ENCODE measurements around the gene TMEM147. TPM values are rescaled to one million over a fixed set of nuclear protein-coding genes. Genes with fewer than 3 reads are reported as not detected.
A peak's percentile ranks its signal among the peaks of the same experiment; 100 is the strongest.

TMEM147 gene
- total RNA-seq, 1 experiment from 2014 or later: 157 TPM

DNA sequence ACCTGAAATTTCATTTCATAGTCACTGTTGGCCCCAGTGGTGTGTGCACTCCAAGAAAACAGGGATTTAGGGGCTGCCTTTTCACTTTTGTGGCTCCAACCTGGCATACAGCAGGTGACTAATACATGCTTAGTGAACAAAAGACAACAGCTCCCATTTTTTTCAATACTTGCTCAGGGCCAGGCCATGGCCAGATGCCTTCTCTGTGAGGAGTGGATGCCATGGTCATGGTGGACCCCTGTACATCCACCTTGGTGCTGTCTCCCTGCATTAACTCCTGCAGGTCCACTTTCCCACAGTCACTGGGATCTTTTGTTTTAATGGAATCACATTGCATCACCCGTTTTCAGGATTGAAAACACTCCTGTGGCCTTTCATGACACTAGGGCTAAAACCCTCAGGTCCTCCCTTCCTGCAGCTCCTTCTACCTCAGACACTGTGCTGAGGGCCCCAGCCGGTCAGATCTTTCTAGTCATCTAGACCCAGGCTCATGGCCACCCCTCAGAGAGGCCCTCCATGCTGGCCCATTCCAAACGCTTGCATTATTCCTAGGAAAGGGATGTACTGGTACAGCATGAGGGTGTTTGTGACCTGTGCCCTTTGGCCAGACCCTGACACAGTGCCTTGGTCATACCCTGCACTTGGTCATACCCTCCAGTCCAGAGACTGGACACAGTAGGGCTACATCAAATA, 1.2 kb upstream of the TMEM147 start:
- Histone ChIP-seq H3K27me3 (ENCODE audit: control insufficient read depth, insufficient read depth, low read length) (no peaks in the 10 kb centered on the region), H3K4me1 (ENCODE audit: control insufficient read depth, insufficient read depth, low read length) (peaks cover 12% of the 10 kb centered on the region), H3K27ac (ENCODE audit: low read length) (peak overlapping the region; percentile 97), H3K36me3 (ENCODE audit: control insufficient read depth, insufficient read depth, low read length) (peaks cover 6% of the 10 kb centered on the region; the same call in 1 of the 2 replicates), H3K4me3 (ENCODE audit: low read depth in 2 of 2, low read length in 2 of 2) (peak overlapping the region; percentile 79 to 98), H3K9me3 (ENCODE audit: control insufficient read depth, insufficient read depth, low read depth, low read length) (no peaks in the 10 kb centered on the region)
- POLR2A ChIA-PET: no interaction called here
- DNase-seq (ENCODE audit: low read depth, low spot score): no peak
- in situ Hi-C loops (cut with HindIII; ENCODE audit: low pct_unique_long_range_greater_than_20kb, low sequenced_read_pairs) (no loop called here), intact Hi-C loops (cut with micrococcal nuclease; ENCODE audit: unreplicated experiment) (no loop called here)
- no TSS peak for BruUV-seq (replicated peaks)
- ATAC-seq: no peak
- TF ChIP-seq, protein P1, sequence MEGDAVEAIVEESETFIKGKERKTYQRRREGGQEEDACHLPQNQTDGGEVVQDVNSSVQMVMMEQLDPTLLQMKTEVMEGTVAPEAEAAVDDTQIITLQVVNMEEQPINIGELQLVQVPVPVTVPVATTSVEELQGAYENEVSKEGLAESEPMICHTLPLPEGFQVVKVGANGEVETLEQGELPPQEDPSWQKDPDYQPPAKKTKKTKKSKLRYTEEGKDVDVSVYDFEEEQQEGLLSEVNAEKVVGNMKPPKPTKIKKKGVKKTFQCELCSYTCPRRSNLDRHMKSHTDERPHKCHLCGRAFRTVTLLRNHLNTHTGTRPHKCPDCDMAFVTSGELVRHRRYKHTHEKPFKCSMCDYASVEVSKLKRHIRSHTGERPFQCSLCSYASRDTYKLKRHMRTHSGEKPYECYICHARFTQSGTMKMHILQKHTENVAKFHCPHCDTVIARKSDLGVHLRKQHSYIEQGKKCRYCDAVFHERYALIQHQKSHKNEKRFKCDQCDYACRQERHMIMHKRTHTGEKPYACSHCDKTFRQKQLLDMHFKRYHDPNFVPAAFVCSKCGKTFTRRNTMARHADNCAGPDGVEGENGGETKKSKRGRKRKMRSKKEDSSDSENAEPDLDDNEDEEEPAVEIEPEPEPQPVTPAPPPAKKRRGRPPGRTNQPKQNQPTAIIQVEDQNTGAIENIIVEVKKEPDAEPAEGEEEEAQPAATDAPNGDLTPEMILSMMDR (IDR thresholded peaks at IDR 0.05): no peak
- no peak for TF ChIP-seq TCF7L2 (IDR thresholded peaks at IDR 0.05; ENCODE audit: low read depth, low read length)
- no peak for TF ChIP-seq POLR2AphosphoS5 (IDR thresholded peaks at IDR 0.05; ENCODE audit: low read depth, low read length)
- TF ChIP-seq, protein P2, sequence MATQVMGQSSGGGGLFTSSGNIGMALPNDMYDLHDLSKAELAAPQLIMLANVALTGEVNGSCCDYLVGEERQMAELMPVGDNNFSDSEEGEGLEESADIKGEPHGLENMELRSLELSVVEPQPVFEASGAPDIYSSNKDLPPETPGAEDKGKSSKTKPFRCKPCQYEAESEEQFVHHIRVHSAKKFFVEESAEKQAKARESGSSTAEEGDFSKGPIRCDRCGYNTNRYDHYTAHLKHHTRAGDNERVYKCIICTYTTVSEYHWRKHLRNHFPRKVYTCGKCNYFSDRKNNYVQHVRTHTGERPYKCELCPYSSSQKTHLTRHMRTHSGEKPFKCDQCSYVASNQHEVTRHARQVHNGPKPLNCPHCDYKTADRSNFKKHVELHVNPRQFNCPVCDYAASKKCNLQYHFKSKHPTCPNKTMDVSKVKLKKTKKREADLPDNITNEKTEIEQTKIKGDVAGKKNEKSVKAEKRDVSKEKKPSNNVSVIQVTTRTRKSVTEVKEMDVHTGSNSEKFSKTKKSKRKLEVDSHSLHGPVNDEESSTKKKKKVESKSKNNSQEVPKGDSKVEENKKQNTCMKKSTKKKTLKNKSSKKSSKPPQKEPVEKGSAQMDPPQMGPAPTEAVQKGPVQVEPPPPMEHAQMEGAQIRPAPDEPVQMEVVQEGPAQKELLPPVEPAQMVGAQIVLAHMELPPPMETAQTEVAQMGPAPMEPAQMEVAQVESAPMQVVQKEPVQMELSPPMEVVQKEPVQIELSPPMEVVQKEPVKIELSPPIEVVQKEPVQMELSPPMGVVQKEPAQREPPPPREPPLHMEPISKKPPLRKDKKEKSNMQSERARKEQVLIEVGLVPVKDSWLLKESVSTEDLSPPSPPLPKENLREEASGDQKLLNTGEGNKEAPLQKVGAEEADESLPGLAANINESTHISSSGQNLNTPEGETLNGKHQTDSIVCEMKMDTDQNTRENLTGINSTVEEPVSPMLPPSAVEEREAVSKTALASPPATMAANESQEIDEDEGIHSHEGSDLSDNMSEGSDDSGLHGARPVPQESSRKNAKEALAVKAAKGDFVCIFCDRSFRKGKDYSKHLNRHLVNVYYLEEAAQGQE (IDR thresholded peaks at IDR 0.05; ENCODE audit: insufficient read depth in 1 of 2, low read depth in 2 of 2, low read length in 1 of 2): no peak
- no peak for TF ChIP-seq SIN3A (IDR thresholded peaks at IDR 0.05; ENCODE audit: borderline replicate concordance, insufficient read depth, low read depth, low read length)
- CTCF ChIA-PET: no interaction called here

DNA sequence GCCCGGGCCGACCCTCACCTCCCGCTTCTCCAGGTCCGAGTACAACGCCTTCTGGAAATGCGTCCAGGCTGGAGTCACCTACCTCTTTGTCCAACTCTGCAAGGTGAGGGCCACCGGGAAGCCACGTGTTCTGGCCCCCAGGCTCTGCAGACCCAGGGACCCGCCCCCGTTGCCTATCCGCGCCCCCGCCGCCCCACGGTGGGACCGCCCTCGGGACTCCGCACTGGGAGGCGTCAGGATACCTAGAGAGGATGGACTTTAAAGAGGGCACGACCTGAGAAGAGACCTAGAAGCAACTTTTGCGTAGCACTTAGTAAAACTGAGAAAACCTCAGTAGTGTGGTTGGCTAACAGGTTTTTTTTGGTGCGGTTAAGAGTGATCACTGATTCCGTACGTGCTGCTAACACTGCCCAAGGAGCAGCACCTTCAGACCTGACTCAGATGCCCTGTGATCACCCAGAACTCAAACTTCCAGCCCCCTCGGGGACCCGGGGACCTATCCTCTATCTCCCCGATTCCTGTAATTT, 492 bp downstream of the TMEM147 start:
- ATAC-seq: peak; percentile 79
- Histone ChIP-seq H3K9me3 (ENCODE audit: control insufficient read depth, insufficient read depth, low read depth, low read length) (no peaks in the 10 kb centered on the region), H3K4me3 (ENCODE audit: low read depth in 2 of 2, low read length in 2 of 2) (peak overlapping the region; percentile 79 to 98), H3K27me3 (ENCODE audit: control insufficient read depth, insufficient read depth, low read length) (no peaks in the 10 kb centered on the region), H3K27ac (ENCODE audit: low read length) (peak overlapping the region; percentile 97), H3K4me1 (ENCODE audit: control insufficient read depth, insufficient read depth, low read length) (peaks cover 12% of the 10 kb centered on the region), H3K36me3 (ENCODE audit: control insufficient read depth, insufficient read depth, low read length) (peaks cover 6% of the 10 kb centered on the region; the same call in 1 of the 2 replicates)
- no peak for DNase-seq (ENCODE audit: low read depth, low spot score)
- BruUV-seq (replicated peaks): no TSS peak
- ChIA-PET CTCF (no interaction called here), POLR2A (no interaction called here)
- TF ChIP-seq, protein P1 (IDR thresholded peaks at IDR 0.05): no peak
- TF ChIP-seq, protein P2 (IDR thresholded peaks at IDR 0.05; ENCODE audit: insufficient read depth in 1 of 2, low read depth in 2 of 2, low read length in 1 of 2): no peak
- TF ChIP-seq TCF7L2 (IDR thresholded peaks at IDR 0.05; ENCODE audit: low read depth, low read length) (no peak), POLR2AphosphoS5 (IDR thresholded peaks at IDR 0.05; ENCODE audit: low read depth, low read length) (no peak), SIN3A (IDR thresholded peaks at IDR 0.05; ENCODE audit: borderline replicate concordance, insufficient read depth, low read depth, low read length) (no peak)
- in situ Hi-C loops (cut with HindIII; ENCODE audit: low pct_unique_long_range_greater_than_20kb, low sequenced_read_pairs) (no loop called here), intact Hi-C loops (cut with micrococcal nuclease; ENCODE audit: unreplicated experiment) (no loop called here)

Measured in Panc1 (cell line).